Fibroblast of pulmonary artery (primary cell): ENCODE measurements around the gene YIF1A.
A peak's percentile ranks its signal among the peaks of the same experiment; 100 is the strongest.

Source experiments
- DNase-seq: peaks from one replicate; pipeline ENCODE4 v3.0.0-alpha.2; 2010; ENCODE audit warnings: low read depth
- H3K4me3 ChIP-seq: replicated peaks from 2 replicates; pipeline ENCODE4 v1.5.1; 2011; ENCODE audit warnings: low read depth, mild to moderate bottlenecking, control low read depth, low read length, moderate library complexity
- CTCF ChIP-seq: IDR thresholded peaks from 2 replicates; pipeline ENCODE4 v1.5.1; 2011; ENCODE audit warnings: mild to moderate bottlenecking, control low read depth, low read length, inconsistent platforms; ENCODE audit errors: missing control alignments

YIF1A gene

GRCh38 chr11:66268244-66268951, 20.5 kb downstream of the YIF1A start, which contains the start of gene RAB1B:
Gene RAB1B (plus strand): TSS chr11:66268639. CDS start chr11:66268680, 41 bp downstream.
- H3K4me3 ChIP-seq: peak within 1 kb of the TSS; percentile 99
- DNase-seq: peak; percentile 100
- no peak for TF ChIP-seq CTCF

- peak; percentile 88 for DNase-seq
- no peak for TF ChIP-seq CTCF
- H3K4me3 ChIP-seq: peak overlapping the region; percentile 99
Observed at GRCh38 chr11:66267379-66268243, 21.3 kb downstream of the YIF1A start.

- TF ChIP-seq CTCF: no peak
- peak overlapping the region; percentile 99 for H3K4me3 ChIP-seq
- no peak for DNase-seq
Observed at GRCh38 chr11:66267039-66267378, 21.9 kb downstream of the YIF1A start.

GRCh38 chr11:66266378-66267038, 22.4 kb downstream of the YIF1A start:
- no peak for TF ChIP-seq CTCF
- H3K4me3 ChIP-seq: peak overlapping the region; percentile 99

GRCh38 chr11:66265531-66266377, 23.2 kb downstream of the YIF1A start:
- no peak for DNase-seq
- no peak for TF ChIP-seq CTCF
- no peak overlapping the region for H3K4me3 ChIP-seq

More at GRCh38 chr11:66266378-66267038, 22.4 kb downstream of the YIF1A start:
- no peak for DNase-seq

GRCh38 chr11:66264914-66265313, 24.0 kb downstream of the YIF1A start:
- TF ChIP-seq CTCF: peak; percentile 26
- no peak overlapping the region for H3K4me3 ChIP-seq
- no peak for DNase-seq
